PC-9 (cell line): Measurements from ENCODE around the gene VPS39.

Experiments
- EZH2 ChIP-seq: fragments of 200-600 bp; sonication (generic); IDR thresholded peaks from 2 replicates; pipeline ENCODE4 v1.8.0; 2017; ENCODE audit warnings: antibody characterized with exemption, low read depth
- TF ChIP-seq, protein P1 (sequence below): fragments of 200-600 bp; sonication (generic); conservative IDR thresholded peaks from 2 replicates; pipeline ENCODE4 v1.6.1; 2017; ENCODE audit warnings: mixed run types, antibody characterized with exemption, mild to moderate bottlenecking, moderate library complexity

GRCh38 chr15:42130246-42130986, 77.7 kb downstream of the VPS39 start:
- TF ChIP-seq, protein P1, sequence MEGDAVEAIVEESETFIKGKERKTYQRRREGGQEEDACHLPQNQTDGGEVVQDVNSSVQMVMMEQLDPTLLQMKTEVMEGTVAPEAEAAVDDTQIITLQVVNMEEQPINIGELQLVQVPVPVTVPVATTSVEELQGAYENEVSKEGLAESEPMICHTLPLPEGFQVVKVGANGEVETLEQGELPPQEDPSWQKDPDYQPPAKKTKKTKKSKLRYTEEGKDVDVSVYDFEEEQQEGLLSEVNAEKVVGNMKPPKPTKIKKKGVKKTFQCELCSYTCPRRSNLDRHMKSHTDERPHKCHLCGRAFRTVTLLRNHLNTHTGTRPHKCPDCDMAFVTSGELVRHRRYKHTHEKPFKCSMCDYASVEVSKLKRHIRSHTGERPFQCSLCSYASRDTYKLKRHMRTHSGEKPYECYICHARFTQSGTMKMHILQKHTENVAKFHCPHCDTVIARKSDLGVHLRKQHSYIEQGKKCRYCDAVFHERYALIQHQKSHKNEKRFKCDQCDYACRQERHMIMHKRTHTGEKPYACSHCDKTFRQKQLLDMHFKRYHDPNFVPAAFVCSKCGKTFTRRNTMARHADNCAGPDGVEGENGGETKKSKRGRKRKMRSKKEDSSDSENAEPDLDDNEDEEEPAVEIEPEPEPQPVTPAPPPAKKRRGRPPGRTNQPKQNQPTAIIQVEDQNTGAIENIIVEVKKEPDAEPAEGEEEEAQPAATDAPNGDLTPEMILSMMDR, result no peak
- TF ChIP-seq EZH2, result no peak
